Upper lobe of right lung (tissue), 1 donor: Measurements from ENCODE around the gene OPN1LW. TPM values are rescaled to one million over a fixed set of nuclear protein-coding genes. Genes with fewer than 3 reads are reported as not detected.

Experiments used
- ATAC-seq: fragments of 200-7000 bp; cut with Tn5 transposase; one replicate; pipeline ENCODE4 v1.9.1; 2020; ENCODE audit warnings: mild to moderate bottlenecking, moderate library complexity
- DNase-seq: peaks from one replicate; pipeline ENCODE4 v3.0.0-alpha.2; 2020
- H3K27ac ChIP-seq: fragments of 200-600 bp; one replicate; pipeline ENCODE4 v1.8.0; 2022
- H3K27me3 ChIP-seq: fragments of 200-600 bp; one replicate; pipeline ENCODE4 v1.8.0; 2022; ENCODE audit warnings: mild to moderate bottlenecking
- H3K36me3 ChIP-seq: fragments of 200-600 bp; one replicate; pipeline ENCODE4 v1.8.0; 2022
- H3K4me1 ChIP-seq: fragments of 200-600 bp; one replicate; pipeline ENCODE4 v1.8.0; 2022
- H3K4me3 ChIP-seq: fragments of 200-600 bp; one replicate; pipeline ENCODE4 v1.8.0; 2022; ENCODE audit warnings: mild to moderate bottlenecking
- H3K9me3 ChIP-seq: fragments of 200-600 bp; one replicate; pipeline ENCODE4 v1.8.0; 2022
- intact Hi-C: fragments of 100-400 bp; cut with DNase I; formaldehyde crosslinking; loops from one replicate; pipeline ENCODE4 v1.11.0; 2022
- total RNA-seq: library from RNA; stranded (reverse); fragmentation: NEBNext Ultra II Directional; extraction: Animal tissue kit (Norgen Biotek cat#: 25700); gene quantifications from one replicate; pipeline ENCODE4 v1.2.1, GENCODE V29; 2021
- TF ChIP-seq, protein P1 (sequence below): fragments of 200-600 bp; IDR thresholded peaks from one replicate; pipeline ENCODE4 v1.8.0; 2022; ENCODE audit warnings: antibody characterized with exemption
- donor health status: DM: no; HTN: yes; CAD: no; lungs with severe emphysema.

Gene OPN1LW
- total RNA-seq, 1 donor from 2014 or later: not detected

DNA sequence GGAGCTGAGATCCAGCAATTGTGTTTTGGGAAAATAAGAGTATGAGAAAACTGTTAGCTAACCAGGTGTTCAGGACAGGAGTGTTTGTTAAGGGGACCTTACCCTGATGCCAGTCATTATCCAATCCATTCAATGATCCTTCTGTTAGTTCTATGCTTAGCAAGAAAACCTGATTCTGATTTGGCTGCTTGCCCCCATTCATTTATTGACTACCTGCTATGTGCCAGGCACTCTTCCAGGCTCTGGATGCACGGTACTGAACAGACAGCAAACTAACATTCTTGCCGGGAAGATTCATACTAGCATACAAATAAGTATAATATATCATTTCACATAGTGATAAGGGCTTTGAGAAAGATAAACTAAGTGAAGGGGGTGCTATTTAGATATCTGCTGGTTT lies 45.5 kb upstream of the OPN1LW start:
- intact Hi-C loops: no loop called here
- TF ChIP-seq, protein P1, sequence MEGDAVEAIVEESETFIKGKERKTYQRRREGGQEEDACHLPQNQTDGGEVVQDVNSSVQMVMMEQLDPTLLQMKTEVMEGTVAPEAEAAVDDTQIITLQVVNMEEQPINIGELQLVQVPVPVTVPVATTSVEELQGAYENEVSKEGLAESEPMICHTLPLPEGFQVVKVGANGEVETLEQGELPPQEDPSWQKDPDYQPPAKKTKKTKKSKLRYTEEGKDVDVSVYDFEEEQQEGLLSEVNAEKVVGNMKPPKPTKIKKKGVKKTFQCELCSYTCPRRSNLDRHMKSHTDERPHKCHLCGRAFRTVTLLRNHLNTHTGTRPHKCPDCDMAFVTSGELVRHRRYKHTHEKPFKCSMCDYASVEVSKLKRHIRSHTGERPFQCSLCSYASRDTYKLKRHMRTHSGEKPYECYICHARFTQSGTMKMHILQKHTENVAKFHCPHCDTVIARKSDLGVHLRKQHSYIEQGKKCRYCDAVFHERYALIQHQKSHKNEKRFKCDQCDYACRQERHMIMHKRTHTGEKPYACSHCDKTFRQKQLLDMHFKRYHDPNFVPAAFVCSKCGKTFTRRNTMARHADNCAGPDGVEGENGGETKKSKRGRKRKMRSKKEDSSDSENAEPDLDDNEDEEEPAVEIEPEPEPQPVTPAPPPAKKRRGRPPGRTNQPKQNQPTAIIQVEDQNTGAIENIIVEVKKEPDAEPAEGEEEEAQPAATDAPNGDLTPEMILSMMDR: no peak
- no peaks in the 10 kb centered on the region for H3K36me3 ChIP-seq
- no peak overlapping the region for H3K27ac ChIP-seq
- no peaks in the 10 kb centered on the region for H3K4me1 ChIP-seq
- DNase-seq (no peak), ATAC-seq (no peak)
- no peaks in the 10 kb centered on the region for H3K27me3 ChIP-seq
- H3K9me3 ChIP-seq: no peaks in the 10 kb centered on the region
- no peak overlapping the region for H3K4me3 ChIP-seq

GRCh38 chrX:154113729-154114128 lies 30.3 kb upstream of the OPN1LW start:
- ATAC-seq: no peak
- intact Hi-C loops: no loop called here
- H3K27me3 ChIP-seq: no peaks in the 10 kb centered on the region
- no peaks in the 10 kb centered on the region for H3K4me1 ChIP-seq
- TF ChIP-seq, protein P1: no peak
- DNase-seq: no peak
- H3K4me3 ChIP-seq: no peak overlapping the region
- no peak overlapping the region for H3K27ac ChIP-seq
- no peaks in the 10 kb centered on the region for H3K9me3 ChIP-seq
- H3K36me3 ChIP-seq: no peaks in the 10 kb centered on the region

GRCh38 chrX:154114652-154115051 lies 29.4 kb upstream of the OPN1LW start:
- no peak overlapping the region for H3K27ac ChIP-seq
- H3K36me3 ChIP-seq: no peaks in the 10 kb centered on the region
- TF ChIP-seq, protein P1: no peak
- DNase-seq (no peak), ATAC-seq (no peak)
- no peaks in the 10 kb centered on the region for H3K4me1 ChIP-seq
- no peaks in the 10 kb centered on the region for H3K9me3 ChIP-seq
- intact Hi-C loops: no loop called here
- H3K4me3 ChIP-seq: no peak overlapping the region
- no peaks in the 10 kb centered on the region for H3K27me3 ChIP-seq

GRCh38 chrX:154115071-154115470 lies 29.0 kb upstream of the OPN1LW start:
- Histone ChIP-seq H3K4me3 (no peak overlapping the region), H3K36me3 (no peaks in the 10 kb centered on the region), H3K9me3 (no peaks in the 10 kb centered on the region), H3K27me3 (no peaks in the 10 kb centered on the region), H3K4me1 (no peaks in the 10 kb centered on the region), H3K27ac (no peak overlapping the region)
- TF ChIP-seq, protein P1: no peak
- ATAC-seq (no peak), DNase-seq (no peak)
- intact Hi-C loops: no loop called here

- DNase-seq (no peak), ATAC-seq (no peak)
- Histone ChIP-seq H3K36me3 (no peaks in the 10 kb centered on the region), H3K9me3 (no peaks in the 10 kb centered on the region), H3K4me1 (no peaks in the 10 kb centered on the region), H3K27me3 (no peaks in the 10 kb centered on the region), H3K4me3 (no peak overlapping the region), H3K27ac (no peak overlapping the region)
- intact Hi-C loops: no loop called here
- TF ChIP-seq, protein P1: no peak
These were observed 28.3 kb upstream of the OPN1LW start for GRCh38 chrX:154115750-154116149.
